GM12878 (cell line): ENCODE data around the gene MYO10. TPM values are rescaled to one million over a fixed set of nuclear protein-coding genes. Genes with fewer than 3 reads are reported as not detected.

ENCODE experiments used
- ATAC-seq: fragments of 200-7000 bp; cut with Tn5 transposase; 3 replicates; pipeline ENCODE4 v1.9.1; 2020; ENCODE audit warnings: mild to moderate bottlenecking, moderate library complexity
- BruUV-seq: library from RNA; stranded (reverse); fragments of 400-500 nt; replicated peaks from 2 replicates; lab custom pipeline; 2021; lab: Mats Ljungman, UMichigan
- CTCF ChIA-PET: fragments of 300-600 bp; sonication (Branson Sonifier 250); formaldehyde crosslinking; extraction: SDS; loops from one replicate; lab custom pipeline; 2021; ENCODE audit warnings: inconsistent platforms; lab: Yijun Ruan, JAX
- POLR2A ChIA-PET: fragments of 350-600 bp; formaldehyde crosslinking; extraction: SDS; loops from one replicate; lab custom pipeline; 2021; ENCODE audit warnings: inconsistent platforms; lab: Charles Lee
- RAD21 ChIA-PET: fragments of 300-600 bp; sonication (Branson Sonifier 250); formaldehyde crosslinking; loops from one replicate; lab custom pipeline; 2023; ENCODE audit warnings: antibody characterized with exemption; ENCODE audit not compliant: unreplicated experiment; lab: Charles Lee
- SMC1A ChIA-PET: fragments of 300-600 bp; sonication (Branson Sonifier 250); formaldehyde crosslinking; loops from one replicate; lab custom pipeline; 2023; ENCODE audit not compliant: unreplicated experiment, uncharacterized antibody; lab: Charles Lee
- DNase-seq: peaks from one replicate; pipeline ENCODE4 v3.0.0-alpha.2; 2011; ENCODE audit warnings: low read depth, low spot score
- FAIRE-seq: peaks from 3 replicates; lab custom pipeline; 2011; peaks lifted over from hg19 to GRCh38; lab: Jason Lieb, UNC
- H2AFZ ChIP-seq: 2 replicates; pipeline ENCODE4 v1.6.0; 2011; ENCODE audit warnings: low read depth, low read length, control low read depth; ENCODE audit not compliant: control insufficient read depth
- H3K27ac ChIP-seq: 2 replicates; pipeline ENCODE4 v1.5.1; 2011; ENCODE audit warnings: control low read depth; ENCODE audit not compliant: control insufficient read depth, insufficient read depth
- H3K27me3 ChIP-seq, 2 experiments: replicated peaks in 1 of 2; 2 replicates each; pipeline versions ENCODE4 v1.6.0 to v1.6.1; 2011; ENCODE audit warnings: low read length in 1 of 2; ENCODE audit not compliant: control insufficient read depth in 2 of 2, insufficient read depth in 2 of 2
- H3K36me3 ChIP-seq, 2 experiments: 2 replicates each; pipeline ENCODE4 v1.5.1; 2011; ENCODE audit warnings: low read length in 1 of 2; ENCODE audit not compliant: control insufficient read depth in 2 of 2, insufficient read depth in 2 of 2
- H3K4me1 ChIP-seq: 2 replicates; pipeline ENCODE4 v1.6.1; 2011; ENCODE audit warnings: mild to moderate bottlenecking, low read length, moderate library complexity, mixed read lengths; ENCODE audit not compliant: control insufficient read depth, insufficient read depth
- H3K4me2 ChIP-seq: 2 replicates; pipeline ENCODE4 v1.6.0; 2011; ENCODE audit warnings: control low read depth; ENCODE audit not compliant: control insufficient read depth, insufficient read depth
- H3K4me3 ChIP-seq: fragments of 200-600 bp; sonication (generic); 2 replicates; pipeline ENCODE4 v1.5.1; 2016
- H3K79me2 ChIP-seq: 2 replicates; pipeline ENCODE4 v1.6.0; 2011; ENCODE audit warnings: low read length; ENCODE audit not compliant: control insufficient read depth, insufficient read depth
- H3K9ac ChIP-seq: 2 replicates; pipeline ENCODE4 v1.8.0; 2011; ENCODE audit warnings: low read length, control low read depth, mixed read lengths; ENCODE audit not compliant: control insufficient read depth, insufficient read depth
- H3K9me3 ChIP-seq: replicated peaks from 3 replicates; pipeline ENCODE4 v1.5.1; 2011; ENCODE audit warnings: mild to moderate bottlenecking, low read length; ENCODE audit not compliant: control insufficient read depth, insufficient read depth
- H4K20me1 ChIP-seq: 2 replicates; pipeline ENCODE4 v1.6.0; 2011; ENCODE audit not compliant: control insufficient read depth, insufficient read depth
- ASH2L ChIP-seq: fragments of 300-600, 200-600 bp; sonication (generic); IDR thresholded peaks from 2 replicates; pipeline ENCODE4 v1.6.1; 2017; ENCODE audit warnings: low read depth, mild to moderate bottlenecking, borderline replicate concordance
- BHLHE40 ChIP-seq, 2 experiments: fragments of 450-650 bp in 1 of 2; IDR thresholded peaks; 2 replicates each; pipeline ENCODE4 v1.6.1; 2011 to 2017; ENCODE audit warnings: low read depth in 2 of 2, borderline replicate concordance in 1 of 2, improper control_type of control experiment in 1 of 2, low read length in 1 of 2, mild to moderate bottlenecking in 1 of 2
- CREM ChIP-seq: IDR thresholded peaks from 2 replicates; pipeline ENCODE4 v1.6.1; 2014; ENCODE audit warnings: antibody characterized with exemption, low read depth
- EGR1 ChIP-seq, 2 experiments: IDR thresholded peaks; 1 replicate in 1 of 2; 2 replicates in 1 of 2; pipeline ENCODE4 v1.6.1; 2011 to 2012; ENCODE audit warnings: low read depth in 2 of 2, low read length in 2 of 2, borderline replicate concordance in 1 of 2, mild to moderate bottlenecking in 1 of 2, moderate library complexity in 1 of 2
- EP300 ChIP-seq, 2 experiments: fragments of 150-350 bp in 1 of 2; IDR thresholded peaks; 2 replicates each; pipeline ENCODE4 v1.6.1; 2011 to 2012; ENCODE audit warnings: low read depth in 2 of 2, low read length in 2 of 2, borderline replicate concordance in 1 of 2, improper control_type of control experiment in 1 of 2, inconsistent platforms in 1 of 2; ENCODE audit not compliant: control insufficient read depth in 1 of 2
- ETV6 ChIP-seq, 2 experiments: fragments of 450-650 bp in 1 of 2; IDR thresholded peaks in 1 of 2; conservative IDR thresholded peaks in 1 of 2; 2 replicates each; pipeline ENCODE4 v1.6.1; 2014; ENCODE audit warnings: antibody characterized with exemption in 1 of 2, borderline replicate concordance in 1 of 2, low read depth in 1 of 2, mild to moderate bottlenecking in 1 of 2, moderate library complexity in 1 of 2
- FOS ChIP-seq: IDR thresholded peaks from 3 replicates; pipeline ENCODE4 v1.6.1; 2011; ENCODE audit warnings: borderline replicate concordance; ENCODE audit not compliant: insufficient read length; ENCODE audit errors: extremely low read depth
- IRF5 ChIP-seq: fragments of 450-650 bp; IDR thresholded peaks from 2 replicates; pipeline ENCODE4 v1.6.1; 2017; ENCODE audit warnings: borderline replicate concordance
- MEF2A ChIP-seq: IDR thresholded peaks from 2 replicates; pipeline ENCODE4 v1.6.1; 2011; ENCODE audit warnings: low read depth, mild to moderate bottlenecking, low read length, moderate library complexity; ENCODE audit not compliant: insufficient read depth
- NR2C2 ChIP-seq: IDR thresholded peaks from 2 replicates; pipeline ENCODE4 v1.6.1; 2011; ENCODE audit warnings: borderline replicate concordance, low read depth; ENCODE audit not compliant: control insufficient read depth, insufficient read length
- PML ChIP-seq: IDR thresholded peaks from 2 replicates; pipeline ENCODE4 v1.6.1; 2012; ENCODE audit warnings: low read length, inconsistent platforms
- POLR2A ChIP-seq: IDR thresholded peaks from 2 replicates; pipeline ENCODE4 v1.6.1; 2011; ENCODE audit warnings: low read depth, mild to moderate bottlenecking, low read length
- RB1 ChIP-seq: fragments of 450-650 bp; formaldehyde crosslinking; IDR thresholded peaks from 2 replicates; pipeline ENCODE4 v1.6.1; 2017; ENCODE audit warnings: mild to moderate bottlenecking, borderline replicate concordance
- RFX5 ChIP-seq: IDR thresholded peaks from 2 replicates; pipeline ENCODE4 v1.6.1; 2011; ENCODE audit warnings: low read depth, low read length, improper control_type of control experiment
- SP1 ChIP-seq: IDR thresholded peaks from one replicate; pipeline ENCODE4 v1.6.1; 2011; ENCODE audit warnings: low read depth, low read length
- SRF ChIP-seq, 2 experiments: IDR thresholded peaks; 2 replicates each; pipeline ENCODE4 v1.6.1; 2011; ENCODE audit warnings: low read depth in 2 of 2, low read length in 2 of 2, mild to moderate bottlenecking in 1 of 2, moderate library complexity in 1 of 2
- TBL1XR1 ChIP-seq: IDR thresholded peaks from 2 replicates; pipeline ENCODE4 v1.6.1; 2012; ENCODE audit warnings: low read depth, low read length, improper control_type of control experiment
- TCF12 ChIP-seq: IDR thresholded peaks from 2 replicates; pipeline ENCODE4 v1.6.1; 2011; ENCODE audit warnings: low read depth, mild to moderate bottlenecking, low read length
- ZNF207 ChIP-seq: fragments of 450-650 bp; IDR thresholded peaks from 2 replicates; pipeline ENCODE4 v1.6.1; 2014; ENCODE audit warnings: antibody characterized with exemption, mild to moderate bottlenecking, borderline replicate concordance
- WGBS: methylation state at CpG from one replicate; pipeline ENCODE4 v1.1.6; 2016; ENCODE audit warnings: low lambda C conversion rate; ENCODE audit not compliant: insufficient replicate concordance, insufficient coverage; ENCODE audit errors: missing lambda C conversion rate; 5-methylcytosine and 5-hydroxymethylcytosine counted together
- in situ Hi-C: fragments of 300-500 bp; cut with MboI; formaldehyde crosslinking; loops from 9 replicates; pipeline ENCODE4 v1.14.3; 2018; ENCODE audit warnings: mixed read lengths
- intact Hi-C: fragments of 100-400 bp; cut with micrococcal nuclease; formaldehyde crosslinking; loops from one replicate; pipeline ENCODE4 v1.14.2; 2022; ENCODE audit not compliant: unreplicated experiment
- polyA plus RNA-seq, 11 experiments: library from polyadenylated mRNA; depleted of rRNA in 4 of 11; unstranded in 6 of 11; stranded (reverse) in 5 of 11; fragments of >200 nt; fragmentation: Nextera tagmentation in 4 of 11; fragmentation: Illumina TruSeq in 1 of 11; extraction: Ambion mirVana in 4 of 11; extraction: Trizol in 1 of 11; gene quantifications; 1 replicate in 1 of 11; 2 replicates in 10 of 11; pipeline versions ENCODE4 v1.2.1 to v1.2.3, GENCODE V29; 2011 to 2016; ENCODE audit warnings: inconsistent platforms in 2 of 11, missing spikeins in 2 of 11, low read depth in 1 of 11
- total RNA-seq, 4 experiments: library from RNA; depleted of rRNA in 3 of 4; stranded (reverse); fragments of >200 nt in 3 of 4; fragmentation: Illumina TruSeq in 1 of 4; extraction: Trizol in 1 of 4; gene quantifications; 2 replicates each; pipeline versions ENCODE4 v1.2.1 to v1.2.3, GENCODE V29; 2013 to 2021
- TF ChIP-seq, protein P1 (sequence below): IDR thresholded peaks from 2 replicates; pipeline ENCODE4 v1.6.1; 2012; ENCODE audit warnings: low read depth, low read length, improper control_type of control experiment

The MYO10 gene
- total and polyA plus RNA-seq, 10 of the 15 experiments (the other 5 are each of a cell fraction or from before 2014, with no cell fraction given): 0.02 to 0.77 (median 0.17) TPM

GRCh38 chr5:16784843-16785791 lies 151.0 kb downstream of the MYO10 start:
- Histone ChIP-seq H2AFZ (peak overlapping the region; percentile 50), H3K4me1 (peaks cover 10% of the 10 kb centered on the region), H3K9me3 (no peaks in the 10 kb centered on the region; the same call in 1 of the 3 replicates), H3K36me3 (no peaks in the 10 kb centered on the region), H3K9ac (no peak overlapping the region; the same call in 1 of the 2 replicates), H3K27me3 (no peaks in the 10 kb centered on the region), H4K20me1 (no peaks in the 10 kb centered on the region), H3K27ac (no peak overlapping the region), H3K4me3 (no peak overlapping the region), H3K79me2 (no peaks in the 10 kb centered on the region), H3K4me2 (peak overlapping the region; percentile 69)
- ChIA-PET SMC1A (no interaction called here), CTCF (interaction anchor here (1.6 kb wide), 1 partner anchor 348 kb away, joined by 4 read pairs; no protein-coding TSS in a partner anchor), RAD21 (interaction anchor here (0.5 kb wide), 1 partner anchor 319 kb away, joined by 5 read pairs; no protein-coding TSS in a partner anchor), POLR2A (no interaction called here)
- ATAC-seq (peak; percentile 96), DNase-seq (peak; percentile 77), FAIRE-seq (peak; percentile 88)
- intact Hi-C loops (no loop called here), in situ Hi-C loops (loop anchor here (25.0 kb wide), 1 partner anchor 1527 kb away; no protein-coding TSS in a partner anchor)
- WGBS: 1% methylated on average over 26 of the region's 26 CpGs
- BruUV-seq: no TSS peak
- TF ChIP-seq MEF2A (peak; percentile 40; the same call in 1 of the 2 replicates), BHLHE40 (IDR thresholded peaks at IDR 0.05; ENCODE audit: borderline replicate concordance in 1 of 2, low read depth in 2 of 2, low read length in 1 of 2) (peak; percentile 32 to 51; a peak in 2 of 4 replicates), FOS (no peak), CREM (peak; percentile 76), TCF12 (0 out of 2 replicates have a peak, but pooled peaks have one; percentile 59), ASH2L (no peak), IRF5 (no peak), EGR1 (IDR thresholded peaks at IDR 0.05; ENCODE audit: borderline replicate concordance in 1 of 2, low read depth in 2 of 2, low read length in 2 of 2) (0 out of 3 replicates have a peak, but pooled peaks of 1 of the 2 experiments have one; percentile 12), RB1 (no peak), TBL1XR1 (no peak), SRF (IDR thresholded peaks at IDR 0.05; ENCODE audit: low read depth in 2 of 2, low read length in 2 of 2) (no peak), NR2C2 (no peak), SP1 (no peak), RFX5 (no peak), PML (no peak), ETV6 (conservative IDR thresholded peaks at IDR 0.05 in 1 of 2, IDR thresholded peaks at IDR 0.05 in 1 of 2; ENCODE audit: borderline replicate concordance in 1 of 2, low read depth in 1 of 2) (peak in 1 of 2 experiments; percentile 67; a peak in 1 of 4 replicates), ZNF207 (no peak), POLR2A (no peak), EP300 (IDR thresholded peaks at IDR 0.05; ENCODE audit: borderline replicate concordance in 1 of 2, control insufficient read depth in 1 of 2, low read depth in 2 of 2, low read length in 2 of 2) (peak; percentile 36 to 49; a peak in 2 of 4 replicates)
- TF ChIP-seq, protein P1, sequence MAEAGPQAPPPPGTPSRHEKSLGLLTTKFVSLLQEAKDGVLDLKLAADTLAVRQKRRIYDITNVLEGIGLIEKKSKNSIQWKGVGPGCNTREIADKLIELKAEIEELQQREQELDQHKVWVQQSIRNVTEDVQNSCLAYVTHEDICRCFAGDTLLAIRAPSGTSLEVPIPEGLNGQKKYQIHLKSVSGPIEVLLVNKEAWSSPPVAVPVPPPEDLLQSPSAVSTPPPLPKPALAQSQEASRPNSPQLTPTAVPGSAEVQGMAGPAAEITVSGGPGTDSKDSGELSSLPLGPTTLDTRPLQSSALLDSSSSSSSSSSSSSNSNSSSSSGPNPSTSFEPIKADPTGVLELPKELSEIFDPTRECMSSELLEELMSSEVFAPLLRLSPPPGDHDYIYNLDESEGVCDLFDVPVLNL: no peak
